HepG2 (cell line): ENCODE measurements around the gene CHIC1. TPM values are rescaled to one million over a fixed set of nuclear protein-coding genes. Genes with fewer than 3 reads are reported as not detected.
"Not testable (repeated sequence)": the region's sequence is repeated elsewhere in the genome, so short reads cannot be mapped to it uniquely, and the experiment has no call there.

Experiments used
- ATAC-seq: fragments of 200-7000 bp; cut with Tn5 transposase; 3 replicates; pipeline ENCODE4 v1.9.1; 2020; ENCODE audit warnings: mild to moderate bottlenecking, moderate library complexity
- BruUV-seq: library from RNA; stranded (reverse); fragments of 400-500 nt; replicated peaks from 2 replicates; lab custom pipeline; 2021; lab: Mats Ljungman, UMichigan
- CTCF ChIA-PET: fragments of 300-600 bp; formaldehyde crosslinking; extraction: SDS; loops from one replicate; lab custom pipeline; 2021; ENCODE audit warnings: low total read pairs, inconsistent platforms, low intra/inter-chr PET ratio; lab: Yijun Ruan, JAX
- POLR2A ChIA-PET: fragments of 350-600 bp; sonication (Branson Sonifier 250); formaldehyde crosslinking; loops from one replicate; lab custom pipeline; 2020; ENCODE audit warnings: antibody characterized with exemption, inconsistent platforms; lab: Yijun Ruan, JAX
- DNase-seq: peaks from one replicate; pipeline ENCODE4 v3.0.0-alpha.2; 2015; ENCODE audit warnings: low spot score
- FAIRE-seq: peaks from 3 replicates; lab custom pipeline; 2011; peaks lifted over from hg19 to GRCh38; lab: Jason Lieb, UNC
- H2AFZ ChIP-seq: one replicate; pipeline ENCODE4 v1.6.1; 2011; ENCODE audit warnings: low read length, inconsistent platforms
- H3K27ac ChIP-seq: fragments of 300-600 bp; 3 replicates; pipeline ENCODE4 v1.8.0; 2011; ENCODE audit warnings: mixed run types, mild to moderate bottlenecking, mixed read lengths, low read length, inconsistent platforms; ENCODE audit not compliant: insufficient read depth; ENCODE audit errors: extremely low read length
- H3K27me3 ChIP-seq, 2 experiments: fragments of 200-600 bp in 1 of 2; 2 replicates in 1 of 2; 3 replicates in 1 of 2; pipeline versions ENCODE4 v1.6.0 to v1.8.0; 2011; ENCODE audit warnings: low read length in 2 of 2, mild to moderate bottlenecking in 2 of 2, moderate library complexity in 2 of 2, inconsistent platforms in 1 of 2; ENCODE audit not compliant: insufficient read depth in 2 of 2, control insufficient read depth in 1 of 2
- H3K36me3 ChIP-seq, 2 experiments: fragments of 200-600 bp in 1 of 2; replicated peaks in 1 of 2; 2 replicates in 1 of 2; 3 replicates in 1 of 2; pipeline versions ENCODE4 v1.5.1 to v1.8.0; 2011; ENCODE audit warnings: low read length in 2 of 2, inconsistent platforms in 1 of 2; ENCODE audit not compliant: insufficient read depth in 2 of 2, control insufficient read depth in 1 of 2
- H3K4me1 ChIP-seq: 2 replicates; pipeline ENCODE4 v1.5.1; 2012; ENCODE audit warnings: low read length, inconsistent platforms; ENCODE audit not compliant: insufficient read depth
- H3K4me2 ChIP-seq: 2 replicates; pipeline ENCODE4 v1.6.0; 2011; ENCODE audit warnings: low read depth, low read length, inconsistent platforms
- H3K4me3 ChIP-seq, 3 experiments: fragments of 200-600 bp in 1 of 3; sonication (generic), shearing (Covaris generic) in 1 of 3; replicated peaks in 1 of 3; 2 replicates each; pipeline ENCODE4 v1.5.1; 2011 to 2016; ENCODE audit warnings: low read length in 3 of 3, inconsistent platforms in 2 of 3, low read depth in 2 of 3, mild to moderate bottlenecking in 2 of 3, control low read depth in 1 of 3, mixed read lengths in 1 of 3; ENCODE audit not compliant: insufficient read depth in 1 of 3
- H3K79me2 ChIP-seq: one replicate; pipeline ENCODE4 v1.6.1; 2011; ENCODE audit warnings: low read length, inconsistent platforms; ENCODE audit not compliant: insufficient read depth
- H3K9ac ChIP-seq: 2 replicates; pipeline ENCODE4 v1.6.0; 2011; ENCODE audit warnings: mild to moderate bottlenecking, low read depth, low read length, inconsistent platforms; ENCODE audit not compliant: insufficient read depth
- H3K9me3 ChIP-seq: 2 replicates; pipeline ENCODE4 v1.5.1; 2012; ENCODE audit warnings: mild to moderate bottlenecking, low read length
- H4K20me1 ChIP-seq: 2 replicates; pipeline ENCODE4 v1.6.0; 2011; ENCODE audit warnings: inconsistent platforms, mild to moderate bottlenecking, low read length, moderate library complexity; ENCODE audit not compliant: insufficient read depth
- DPF2 ChIP-seq: sonication (generic); formaldehyde crosslinking; IDR thresholded peaks from 2 replicates; pipeline ENCODE4 v1.4.0; 2020; ENCODE audit warnings: mild to moderate bottlenecking, low read depth, missing genetic modification reagents, borderline replicate concordance
- GABPA ChIP-seq, 2 experiments: IDR thresholded peaks; 2 replicates each; pipeline ENCODE4 v1.6.1; 2011 to 2016; ENCODE audit warnings: low read depth in 2 of 2, low read length in 1 of 2, missing biosample characterization in 1 of 2, missing genetic modification characterization in 1 of 2
- KLF6 ChIP-seq: IDR thresholded peaks from 2 replicates; pipeline ENCODE4 v1.8.0; 2016; ENCODE audit warnings: missing biosample characterization, missing genetic modification reagents
- NR1H2 ChIP-seq: sonication (generic); formaldehyde crosslinking; IDR thresholded peaks from 2 replicates; pipeline ENCODE4 v1.8.1; 2022; ENCODE audit warnings: low read depth, missing genetic modification reagents, borderline replicate concordance
- POLR2AphosphoS2 ChIP-seq: IDR thresholded peaks from 2 replicates; pipeline ENCODE4 v1.6.1; 2011; ENCODE audit warnings: low read depth, low read length, improper control_type of control experiment
- POLR2G ChIP-seq: fragments of 200-400 bp; formaldehyde crosslinking; IDR thresholded peaks from 2 replicates; pipeline ENCODE4 v1.6.1; 2018; ENCODE audit warnings: mild to moderate bottlenecking, low read depth, low read length, moderate library complexity
- TCF7 ChIP-seq: sonication (generic); IDR thresholded peaks from 2 replicates; pipeline ENCODE4 v1.6.1; 2016; ENCODE audit warnings: antibody characterized with exemption, low read depth
- TIGD3 ChIP-seq: sonication (generic); formaldehyde crosslinking; IDR thresholded peaks from 2 replicates; pipeline ENCODE4 v1.5.1; 2020; ENCODE audit warnings: mild to moderate bottlenecking, missing genetic modification reagents, borderline replicate concordance
- ZBTB21 ChIP-seq: sonication (generic); formaldehyde crosslinking; IDR thresholded peaks from 2 replicates; pipeline ENCODE4 v1.4.0; 2020; ENCODE audit warnings: missing genetic modification reagents
- ZKSCAN1 ChIP-seq: fragments of 150-350 bp; IDR thresholded peaks from 2 replicates; pipeline ENCODE4 v1.6.1; 2014; ENCODE audit warnings: low read length
- ZNF12 ChIP-seq: sonication (generic); formaldehyde crosslinking; IDR thresholded peaks from 2 replicates; pipeline ENCODE4 v1.5.0; 2020; ENCODE audit warnings: missing genetic modification reagents
- ZNF296 ChIP-seq: sonication (generic); formaldehyde crosslinking; conservative IDR thresholded peaks from 2 replicates; pipeline ENCODE4 v1.5.0; 2020; ENCODE audit warnings: mild to moderate bottlenecking, missing genetic modification reagents
- ZNF484 ChIP-seq: sonication (generic); formaldehyde crosslinking; IDR thresholded peaks from 2 replicates; pipeline ENCODE4 v1.5.1; 2020; ENCODE audit warnings: mild to moderate bottlenecking, low read depth, missing genetic modification reagents, borderline replicate concordance
- ZUFSP ChIP-seq: sonication (generic); formaldehyde crosslinking; IDR thresholded peaks from 2 replicates; pipeline ENCODE4 v1.9.0; 2021; ENCODE audit warnings: missing genetic modification reagents, mild to moderate bottlenecking, borderline replicate concordance
- WGBS: methylation state at CpG from one replicate; pipeline ENCODE4 v1.1.6; 2017; ENCODE audit warnings: low lambda C conversion rate; 5-methylcytosine and 5-hydroxymethylcytosine counted together
- in situ Hi-C: cut with HindIII; loops from 2 replicates; pipeline ENCODE4 v1.10.0; 2017; ENCODE audit warnings: low pct_unique_long_range_greater_than_20kb; ENCODE audit not compliant: extremely low pct_ligation_motif_present
- intact Hi-C: fragments of 100-400 bp; cut with micrococcal nuclease; formaldehyde crosslinking; loops from one replicate; pipeline ENCODE4 v1.10.0; 2022; ENCODE audit not compliant: unreplicated experiment
- polyA plus RNA-seq, 8 experiments: library from polyadenylated mRNA; depleted of rRNA in 3 of 8; stranded (reverse) in 7 of 8; unstranded in 1 of 8; fragments of >200 nt; fragmentation: Illumina TruSeq in 4 of 8; extraction: Trizol in 4 of 8; gene quantifications; 2 replicates each; pipeline versions ENCODE4 v1.2.1 to v1.2.3, GENCODE V29; 2011 to 2016; ENCODE audit warnings: low read depth in 4 of 8, missing spikeins in 1 of 8, mixed read lengths in 1 of 8; ENCODE audit not compliant: insufficient read depth in 1 of 8
- total RNA-seq, 5 experiments: library from RNA; depleted of rRNA; stranded (reverse); fragments of >200 nt; fragmentation: Illumina TruSeq; extraction: Trizol; gene quantifications; 2 replicates each; pipeline ENCODE4 v1.2.3, GENCODE V29; 2016; ENCODE audit warnings: low read depth in 1 of 5
- TF ChIP-seq, protein P1 (sequence below): IDR thresholded peaks from 2 replicates; pipeline ENCODE4 v1.6.1; 2012; ENCODE audit warnings: inconsistent platforms

CHIC1 gene
- total and polyA plus RNA-seq, 2 of the 13 experiments (the other 11 are each of a cell fraction or from before 2014, with no cell fraction given) = 0.04 TPM; not detected in 1

- 21% methylated on average over 2 of the region's 2 CpGs for WGBS
- H3K9me3 ChIP-seq, H4K20me1 ChIP-seq, H3K4me2 ChIP-seq, ATAC-seq, FAIRE-seq, H3K36me3 ChIP-seq, in situ Hi-C loops, DNase-seq, H3K79me2 ChIP-seq, CTCF ChIA-PET, POLR2A ChIA-PET, H3K4me1 ChIP-seq, H3K27me3 ChIP-seq, H2AFZ ChIP-seq, intact Hi-C loops, BruUV-seq, H3K4me3 ChIP-seq, H3K9ac ChIP-seq, H3K27ac ChIP-seq: not testable (repeated sequence)
Measured at GRCh38 chrX:73641669-73642068, 78.7 kb downstream of the CHIC1 start.

DNA sequence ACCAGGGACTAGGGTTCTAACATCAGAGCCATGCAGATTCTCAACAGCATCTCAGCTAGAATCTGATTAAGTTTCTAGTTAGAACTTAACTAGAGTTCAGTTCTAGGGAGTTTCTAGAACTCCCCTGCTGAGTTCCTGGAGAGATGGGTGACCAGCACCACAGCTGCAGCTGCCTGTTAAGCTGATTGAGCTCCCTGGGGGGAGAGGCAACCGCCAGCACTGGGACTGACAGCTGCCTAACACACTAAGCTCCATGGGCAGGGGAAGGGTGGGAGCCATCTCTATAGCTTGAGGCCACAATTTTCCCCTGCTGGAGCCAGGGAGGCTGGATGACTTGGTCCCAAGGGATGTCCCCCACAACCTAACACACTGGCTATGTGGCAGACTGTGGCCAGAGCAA lies 84.2 kb downstream of the CHIC1 start:
- no peak overlapping the region for H3K9ac ChIP-seq
- no peaks in the 10 kb centered on the region for H3K9me3 ChIP-seq
- no peaks in the 10 kb centered on the region for H3K4me1 ChIP-seq
- FAIRE-seq (no peak), DNase-seq (no peak), ATAC-seq (no peak)
- ChIA-PET CTCF (no interaction called here), POLR2A (no interaction called here)
- H3K27ac ChIP-seq = no peak overlapping the region
- no peaks in the 10 kb centered on the region for H3K36me3 ChIP-seq
- in situ Hi-C loops = no loop called here
- H3K27me3 ChIP-seq = no peaks in the 10 kb centered on the region
- H2AFZ ChIP-seq = no peak overlapping the region
- no peak overlapping the region for H3K4me2 ChIP-seq
- intact Hi-C loops = no loop called here
- no peak overlapping the region for H3K4me3 ChIP-seq
- BruUV-seq = no TSS peak
- no peak for TF ChIP-seq POLR2AphosphoS2
- TF ChIP-seq DPF2 (CRISPR knock-in tag) = no peak
- no peak for TF ChIP-seq ZKSCAN1
- TF ChIP-seq, protein P1, sequence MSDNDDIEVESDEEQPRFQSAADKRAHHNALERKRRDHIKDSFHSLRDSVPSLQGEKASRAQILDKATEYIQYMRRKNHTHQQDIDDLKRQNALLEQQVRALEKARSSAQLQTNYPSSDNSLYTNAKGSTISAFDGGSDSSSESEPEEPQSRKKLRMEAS = no peak
- no peak for TF ChIP-seq ZNF296 (CRISPR knock-in tag)
- TF ChIP-seq ZNF484 = no peak
- no peak for TF ChIP-seq POLR2G
- no peak for TF ChIP-seq ZUFSP
- no peak for TF ChIP-seq GABPA (IDR thresholded peaks at IDR 0.05; ENCODE audit: low read depth, low read length)
- no peak for TF ChIP-seq GABPA (CRISPR knock-in tag; IDR thresholded peaks at IDR 0.05; ENCODE audit: low read depth)
- no peak for TF ChIP-seq TIGD3 (CRISPR knock-in tag)
- TF ChIP-seq ZBTB21 = no peak
- TF ChIP-seq KLF6 (CRISPR knock-in tag) = no peak
- TF ChIP-seq TCF7 = no peak
- TF ChIP-seq ZNF12 (CRISPR knock-in tag) = no peak
- no peak for TF ChIP-seq NR1H2 (CRISPR knock-in tag)
- no CpG with 5 or more reads among the region's 1 CpG for WGBS
- H3K79me2 ChIP-seq = no peaks in the 10 kb centered on the region
- H4K20me1 ChIP-seq = no peaks in the 10 kb centered on the region
